Activated CD4-positive, alpha-beta T cell treated with anti-CD3 and anti-CD28 coated beads, Interleukin-2, amount 10 ng/mL, durations not matched to agents 24 days and 14 days (primary cell): ENCODE data around the gene RIPOR3. TPM values are rescaled to one million over a fixed set of nuclear protein-coding genes. Genes with fewer than 3 reads are reported as not detected.
"Not testable (repeated sequence)": the region's sequence is repeated elsewhere in the genome, so short reads cannot be mapped to it uniquely, and the experiment has no call there.

Experiments
- DNase-seq: peaks from one replicate; pipeline ENCODE4 v3.0.0; 2022
- H3K27ac Mint-ChIP-seq: one replicate; pipeline ENCODE4 v1.8.0; 2022; ENCODE audit warnings: mild to moderate bottlenecking, mixed read lengths
- H3K27me3 Mint-ChIP-seq: one replicate; pipeline ENCODE4 v1.8.0; 2022; ENCODE audit warnings: mixed read lengths
- H3K36me3 Mint-ChIP-seq: one replicate; pipeline ENCODE4 v1.8.0; 2022; ENCODE audit warnings: low read depth, mild to moderate bottlenecking, mixed read lengths
- H3K4me1 Mint-ChIP-seq: one replicate; pipeline ENCODE4 v1.8.0; 2021; ENCODE audit warnings: mixed read lengths
- H3K4me3 Mint-ChIP-seq: one replicate; pipeline ENCODE4 v1.8.0; 2022; ENCODE audit warnings: mild to moderate bottlenecking, moderate library complexity, mixed read lengths
- H3K9me3 Mint-ChIP-seq: one replicate; pipeline ENCODE4 v1.8.0; 2021; ENCODE audit warnings: mixed read lengths
- intact Hi-C: fragments of 100-400 bp; cut with micrococcal nuclease; formaldehyde crosslinking; loops from one replicate; pipeline ENCODE4 v1.15.1; 2023
- total RNA-seq: library from RNA; stranded (reverse); gene quantifications from 2 replicates; pipeline ENCODE4 v1.2.3, GENCODE V29; 2022

The RIPOR3 gene
- total RNA-seq, 1 donor from 2014 or later = not detected

- Mint-ChIP-seq H3K27me3 (no peaks in the 10 kb centered on the region), H3K27ac (no peak overlapping the region), H3K4me3 (peak overlapping the region; percentile 4), H3K36me3 (peaks cover 39% of the 10 kb centered on the region), H3K4me1 (peaks cover 61% of the 10 kb centered on the region), H3K9me3 (no peaks in the 10 kb centered on the region)
- DNase-seq = no peak
- intact Hi-C loops = loop anchor here (10.0 kb wide), 1 partner anchor 209 kb away; no protein-coding TSS in a partner anchor
These were observed 148.0 kb downstream of the RIPOR3 start for GRCh38 chr20:50543326-50543725.

GRCh38 chr20:50541606-50542041 is 149.7 kb downstream of the RIPOR3 start:
- Mint-ChIP-seq H3K36me3 (peaks cover 41% of the 10 kb centered on the region), H3K4me1 (peaks cover 61% of the 10 kb centered on the region), H3K27ac (peak overlapping the region; percentile 58), H3K4me3 (peak overlapping the region; percentile 26), H3K27me3 (no peaks in the 10 kb centered on the region), H3K9me3 (no peaks in the 10 kb centered on the region)
- DNase-seq = no peak
- intact Hi-C loops = loop anchor here (10.0 kb wide), 1 partner anchor 207 kb away; no protein-coding TSS in a partner anchor

GRCh38 chr20:50540620-50541605 is 150.4 kb downstream of the RIPOR3 start:
- DNase-seq = no peak
- Mint-ChIP-seq H3K27me3 (no peaks in the 10 kb centered on the region), H3K36me3 (peaks cover 40% of the 10 kb centered on the region), H3K27ac (peak overlapping the region; percentile 58), H3K4me3 (peak overlapping the region; percentile 26), H3K4me1 (peaks cover 57% of the 10 kb centered on the region), H3K9me3 (no peaks in the 10 kb centered on the region)
- intact Hi-C loops = loop anchor here (10.0 kb wide), 1 partner anchor 206 kb away; no protein-coding TSS in a partner anchor

GRCh38 chr20:50539798-50540197 is 151.5 kb downstream of the RIPOR3 start:
- not testable (repeated sequence) for H3K9me3 Mint-ChIP-seq, H3K27me3 Mint-ChIP-seq, H3K27ac Mint-ChIP-seq, H3K4me3 Mint-ChIP-seq, DNase-seq
- peaks cover 46% of the 10 kb centered on the region for H3K36me3 Mint-ChIP-seq
- H3K4me1 Mint-ChIP-seq = peaks cover 56% of the 10 kb centered on the region
- intact Hi-C loops = loop anchor here (10.0 kb wide), 1 partner anchor 205 kb away; no protein-coding TSS in a partner anchor

- Mint-ChIP-seq H3K36me3 (peaks cover 49% of the 10 kb centered on the region), H3K4me1 (peaks cover 52% of the 10 kb centered on the region), H3K4me3 (no peak overlapping the region), H3K27ac (no peak overlapping the region), H3K9me3 (no peaks in the 10 kb centered on the region), H3K27me3 (no peaks in the 10 kb centered on the region)
- intact Hi-C loops = no loop called here
- DNase-seq = no peak
These were observed 153.1 kb downstream of the RIPOR3 start for GRCh38 chr20:50538276-50538675.

- Mint-ChIP-seq H3K27me3 (no peaks in the 10 kb centered on the region), H3K4me1 (peaks cover 53% of the 10 kb centered on the region), H3K36me3 (peaks cover 49% of the 10 kb centered on the region), H3K27ac (no peak overlapping the region), H3K9me3 (no peaks in the 10 kb centered on the region), H3K4me3 (no peak overlapping the region)
- intact Hi-C loops = no loop called here
- DNase-seq = no peak
These were observed 153.7 kb downstream of the RIPOR3 start for GRCh38 chr20:50537546-50538201.

- peaks cover 44% of the 10 kb centered on the region for H3K36me3 Mint-ChIP-seq
- intact Hi-C loops = no loop called here
- H3K27ac Mint-ChIP-seq = no peak overlapping the region
- H3K4me1 Mint-ChIP-seq = peaks cover 48% of the 10 kb centered on the region
- no peak overlapping the region for H3K4me3 Mint-ChIP-seq
- no peaks in the 10 kb centered on the region for H3K27me3 Mint-ChIP-seq
- no peak for DNase-seq
- no peaks in the 10 kb centered on the region for H3K9me3 Mint-ChIP-seq
These were observed 155.0 kb downstream of the RIPOR3 start for GRCh38 chr20:50536333-50536732.

Other genes starting within 250 kb of the RIPOR3 start
- 61.4 and 62.9 TPM in 2 replicates for gene PTPN1, start 181.2 kb downstream of the RIPOR3 start, total RNA-seq
- 6.0 and 7.0 TPM in 2 replicates for gene PARD6B, start 40.0 kb upstream of the RIPOR3 start, total RNA-seq
- gene BCAS4, start 103.5 kb upstream of the RIPOR3 start, total RNA-seq = 7.2 and 8.4 TPM in 2 replicates
- 68.3 and 72.9 TPM in 2 replicates for gene ADNP, start 239.9 kb upstream of the RIPOR3 start, total RNA-seq